ENCODE data around the gene LSAMP. TPM values are rescaled to one million over a fixed set of nuclear protein-coding genes. Genes with fewer than 3 reads are reported as not detected.

The LSAMP gene
- total RNA-seq, 2 donors from 2014 or later: 1.9 to 5.4 TPM

DNA sequence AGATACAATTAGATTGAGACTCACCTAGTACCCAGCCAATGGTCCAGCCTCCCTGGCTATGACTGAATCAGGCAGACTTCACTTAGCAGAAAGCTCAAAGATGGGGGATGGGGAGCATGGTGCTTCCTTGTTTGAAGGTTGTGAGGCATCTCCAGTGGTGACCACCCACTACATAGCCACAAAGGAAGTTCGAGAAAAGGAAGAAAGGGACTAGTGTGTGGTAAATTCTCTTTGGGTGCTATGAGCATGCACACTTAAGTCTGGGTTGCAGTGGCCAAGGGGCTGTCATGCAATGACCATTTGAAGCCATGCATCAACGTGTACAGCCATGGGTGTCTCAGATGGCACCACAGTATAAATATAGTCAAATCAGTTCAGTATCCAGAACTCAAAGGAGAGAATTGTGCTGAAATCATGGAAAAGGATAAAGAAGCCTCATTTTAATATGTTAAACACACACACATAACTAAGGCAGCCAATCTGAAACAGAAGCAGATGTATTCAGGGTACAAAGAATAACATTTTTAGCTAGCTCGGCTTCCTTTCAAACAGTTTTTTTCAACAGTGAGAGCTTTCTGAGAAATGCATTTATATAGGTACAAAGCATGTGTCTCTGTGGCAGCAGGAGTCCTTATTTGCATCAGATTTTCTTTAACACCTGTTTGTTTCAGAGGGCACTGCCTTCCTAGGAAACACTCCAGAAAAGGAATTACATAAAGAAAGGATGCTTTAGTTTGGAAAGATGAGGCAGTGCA lies 546.5 kb downstream of the LSAMP start:
- no peaks in the 10 kb centered on the region for H3K27me3 ChIP-seq (replicated peaks; ENCODE audit: insufficient read depth)
- no peaks in the 10 kb centered on the region for H3K4me1 ChIP-seq (ENCODE audit: control insufficient read depth in 1 of 2, low read depth in 2 of 2)
- no peak for TF ChIP-seq CTCF (IDR thresholded peaks at IDR 0.05)
- ATAC-seq (ENCODE audit: insufficient number of reproducible peaks, low FRiP score, low read depth) (no peak), DNase-seq (ENCODE audit: low spot score) (no peak)
- no peak overlapping the region for H3K4me3 ChIP-seq
- H3K27ac ChIP-seq: no peak overlapping the region
- no peaks in the 10 kb centered on the region for H3K36me3 ChIP-seq
- H3K9me3 ChIP-seq: no peaks in the 10 kb centered on the region

DNA sequence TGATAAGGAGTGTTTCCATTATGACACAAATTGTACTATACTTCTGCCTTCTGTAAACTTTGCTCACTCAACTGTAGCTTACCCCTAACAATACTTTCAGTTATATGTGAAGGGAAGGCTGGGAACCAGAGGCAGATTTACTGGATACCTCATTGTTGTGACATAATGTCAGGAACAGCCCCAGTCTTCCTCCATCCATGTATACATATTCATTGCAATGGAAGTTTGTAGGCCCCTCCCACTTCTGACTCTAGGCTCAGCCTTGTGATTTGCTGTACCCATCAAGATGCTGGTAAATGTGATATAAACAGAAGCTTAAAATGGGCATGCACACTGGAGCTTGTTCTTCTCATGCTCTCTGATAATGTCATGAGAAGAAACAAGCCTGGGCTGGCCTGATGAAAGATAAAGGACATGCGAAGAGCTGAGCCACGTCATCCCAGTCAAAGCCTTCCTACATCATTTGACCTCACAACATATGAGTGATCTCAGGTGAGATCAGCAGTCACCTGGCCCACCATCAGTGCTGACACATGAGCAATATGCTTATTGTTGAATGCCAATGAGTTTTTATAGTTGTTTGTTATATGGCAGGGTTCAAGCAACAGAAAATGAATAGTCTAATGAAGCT lies 554.2 kb downstream of the LSAMP start:
- Histone ChIP-seq H3K27ac (no peak overlapping the region), H3K27me3 (replicated peaks; ENCODE audit: insufficient read depth) (no peaks in the 10 kb centered on the region), H3K4me1 (ENCODE audit: control insufficient read depth in 1 of 2, low read depth in 2 of 2) (no peaks in the 10 kb centered on the region), H3K4me3 (no peak overlapping the region), H3K36me3 (no peaks in the 10 kb centered on the region), H3K9me3 (no peaks in the 10 kb centered on the region)
- DNase-seq (ENCODE audit: low spot score) (no peak), ATAC-seq (ENCODE audit: insufficient number of reproducible peaks, low FRiP score, low read depth) (no peak)
- TF ChIP-seq CTCF (IDR thresholded peaks at IDR 0.05): no peak

DNA sequence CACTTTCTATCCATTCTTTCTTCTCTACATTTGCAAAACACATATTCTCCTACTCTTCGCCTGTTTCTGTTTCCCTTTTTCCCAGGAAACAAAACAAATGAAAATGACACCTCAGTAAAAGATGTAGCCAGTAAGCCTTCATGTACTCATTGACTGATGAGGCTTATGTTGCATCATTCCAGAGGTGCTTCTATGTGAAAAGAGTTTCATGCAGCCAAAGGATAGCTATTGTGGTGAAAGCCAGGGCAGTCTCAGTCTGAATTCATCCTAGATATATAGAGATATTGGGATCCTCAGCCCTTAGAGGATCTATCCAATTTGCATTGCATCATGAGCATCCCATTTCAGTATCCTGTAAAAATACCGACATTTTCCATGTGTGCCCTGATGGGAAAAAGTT lies 554.7 kb downstream of the LSAMP start:
- ATAC-seq (ENCODE audit: insufficient number of reproducible peaks, low FRiP score, low read depth) (no peak), DNase-seq (ENCODE audit: low spot score) (no peak)
- H3K4me1 ChIP-seq (ENCODE audit: control insufficient read depth in 1 of 2, low read depth in 2 of 2): no peaks in the 10 kb centered on the region
- H3K4me3 ChIP-seq: no peak overlapping the region
- H3K27me3 ChIP-seq (replicated peaks; ENCODE audit: insufficient read depth): no peaks in the 10 kb centered on the region
- no peak for TF ChIP-seq CTCF (IDR thresholded peaks at IDR 0.05)
- H3K36me3 ChIP-seq: no peaks in the 10 kb centered on the region
- no peak overlapping the region for H3K27ac ChIP-seq
- H3K9me3 ChIP-seq: no peaks in the 10 kb centered on the region

DNA sequence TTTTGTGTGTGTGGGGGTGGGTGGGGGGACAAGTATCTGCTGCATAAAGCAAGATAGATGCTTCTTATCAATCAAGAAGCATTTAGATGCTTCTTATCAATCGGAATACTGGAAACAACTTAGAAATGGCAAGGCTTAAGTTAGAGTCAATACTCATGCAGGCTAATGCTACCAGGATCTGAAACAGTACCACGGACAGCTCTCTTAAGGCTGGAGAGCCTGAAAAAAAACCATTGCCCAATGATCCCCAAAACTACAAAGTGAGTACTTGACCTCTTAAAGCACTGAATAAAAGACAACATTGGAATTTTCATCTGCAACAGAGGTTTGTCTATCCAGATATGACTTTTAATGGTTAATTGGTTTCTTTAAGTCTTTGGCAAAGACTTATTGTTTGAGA lies 559.7 kb downstream of the LSAMP start:
- no peak for TF ChIP-seq CTCF (IDR thresholded peaks at IDR 0.05)
- Histone ChIP-seq H3K9me3 (no peaks in the 10 kb centered on the region), H3K27me3 (replicated peaks; ENCODE audit: insufficient read depth) (no peaks in the 10 kb centered on the region), H3K36me3 (no peaks in the 10 kb centered on the region), H3K27ac (no peak overlapping the region), H3K4me1 (ENCODE audit: control insufficient read depth in 1 of 2, low read depth in 2 of 2) (no peaks in the 10 kb centered on the region), H3K4me3 (no peak overlapping the region)
- DNase-seq (ENCODE audit: low spot score) (no peak), ATAC-seq (ENCODE audit: insufficient number of reproducible peaks, low FRiP score, low read depth) (no peak)

- H3K36me3 ChIP-seq: no peaks in the 10 kb centered on the region
- no peaks in the 10 kb centered on the region for H3K4me1 ChIP-seq (ENCODE audit: control insufficient read depth in 1 of 2, low read depth in 2 of 2)
- H3K27ac ChIP-seq: no peak overlapping the region
- no peaks in the 10 kb centered on the region for H3K9me3 ChIP-seq
- DNase-seq (ENCODE audit: low spot score): no peak
- H3K4me3 ChIP-seq: peak overlapping the region; percentile 20
- no peak for TF ChIP-seq CTCF (IDR thresholded peaks at IDR 0.05)
- H3K27me3 ChIP-seq (replicated peaks; ENCODE audit: insufficient read depth): no peaks in the 10 kb centered on the region
- ATAC-seq (ENCODE audit: insufficient number of reproducible peaks, low FRiP score, low read depth): no peak
These were observed 567.7 kb downstream of the LSAMP start for GRCh38 chr3:115877615-115877899.
